Astrocyte of the cerebellum (primary cell): ENCODE data around the gene JMJD4.

ENCODE experiments used
- DNase-seq: peaks from one replicate; pipeline ENCODE4 v3.0.0-alpha.2; 2011; ENCODE audit warnings: low read depth
- H3K4me3 ChIP-seq: 2 replicates; pipeline ENCODE4 v1.5.1; 2011; ENCODE audit warnings: mild to moderate bottlenecking, low read depth, low read length, moderate library complexity
- CTCF ChIP-seq: IDR thresholded peaks from 2 replicates; pipeline ENCODE4 v1.5.1; 2012; ENCODE audit warnings: low read length, low read depth, moderate library complexity, mild to moderate bottlenecking; ENCODE audit errors: missing control alignments
- in situ Hi-C: cut with HindIII; loops from 2 replicates; pipeline ENCODE4 v1.10.0; 2017; ENCODE audit warnings: low sequenced_read_pairs

JMJD4 gene

GRCh38 chr1:227753999-227754711, 19.1 kb upstream of the JMJD4 start:
- H3K4me3 ChIP-seq: no peak overlapping the region
- no peak for TF ChIP-seq CTCF
- no peak for DNase-seq
- in situ Hi-C loops: loop anchor here (25.0 kb wide), 1 partner anchor 183 kb away; the partner anchor contains the start of gene WNT9A

GRCh38 chr1:227749916-227750710, 15.0 kb upstream of the JMJD4 start:
- no peak for DNase-seq
- in situ Hi-C loops: loop anchor here (25.0 kb wide), 1 partner anchor 187 kb away; the partner anchor contains the start of gene WNT9A
- H3K4me3 ChIP-seq: no peak overlapping the region
- TF ChIP-seq CTCF: no peak

- no peak overlapping the region for H3K4me3 ChIP-seq
- DNase-seq: no peak
- in situ Hi-C loops: no loop called here
- TF ChIP-seq CTCF: no peak
These were observed 14.1 kb upstream of the JMJD4 start for GRCh38 chr1:227749225-227749624.

GRCh38 chr1:227748496-227749182, 13.5 kb upstream of the JMJD4 start:
- in situ Hi-C loops: no loop called here
- DNase-seq: no peak
- no peak for TF ChIP-seq CTCF
- no peak overlapping the region for H3K4me3 ChIP-seq

- H3K4me3 ChIP-seq: no peak overlapping the region
- no peak for DNase-seq
- no peak for TF ChIP-seq CTCF
- in situ Hi-C loops: no loop called here
These were observed 12.9 kb upstream of the JMJD4 start for GRCh38 chr1:227747948-227748495.

GRCh38 chr1:227747382-227747781, 12.3 kb upstream of the JMJD4 start:
- TF ChIP-seq CTCF: no peak
- in situ Hi-C loops: no loop called here

More at GRCh38 chr1:227747382-227747781, 12.3 kb upstream of the JMJD4 start:
- DNase-seq: no peak
- H3K4me3 ChIP-seq: no peak overlapping the region
